Activated CD4-positive, alpha-beta memory T cell treated with anti-CD3 and anti-CD28 coated beads for 36 hours (primary cell): ENCODE measurements around the gene PLD3. TPM values are rescaled to one million over a fixed set of nuclear protein-coding genes. Genes with fewer than 3 reads are reported as not detected.
"Not testable (repeated sequence)": the region's sequence is repeated elsewhere in the genome, so short reads cannot be mapped to it uniquely, and the experiment has no call there.

Experiments used
- CTCF ChIA-PET: fragments of 350-600 bp; sonication (Branson Sonifier 250); formaldehyde crosslinking; loops from one replicate; lab custom pipeline; 2021; ENCODE audit warnings: antibody characterized with exemption, inconsistent platforms; lab: Charles Lee
- POLR2A ChIA-PET: fragments of 350-600 bp; sonication (Branson Sonifier 250); formaldehyde crosslinking; loops from one replicate; lab custom pipeline; 2021; ENCODE audit warnings: antibody characterized with exemption; lab: Charles Lee
- DNase-seq: peaks from one replicate; pipeline ENCODE4 v3.0.0-alpha.2; 2020
- H3K27ac Mint-ChIP-seq: one replicate; pipeline ENCODE4 v1.8.0; 2021; ENCODE audit warnings: mixed read lengths
- H3K27me3 Mint-ChIP-seq: one replicate; pipeline ENCODE4 v1.8.0; 2021; ENCODE audit warnings: mixed read lengths
- H3K36me3 Mint-ChIP-seq: one replicate; pipeline ENCODE4 v1.8.0; 2021; ENCODE audit warnings: mixed read lengths
- H3K4me1 Mint-ChIP-seq: one replicate; pipeline ENCODE4 v1.8.0; 2021; ENCODE audit warnings: low read depth, mixed read lengths
- H3K4me3 Mint-ChIP-seq: one replicate; pipeline ENCODE4 v1.8.0; 2021; ENCODE audit warnings: mild to moderate bottlenecking, mixed read lengths
- H3K9me3 Mint-ChIP-seq: one replicate; pipeline ENCODE4 v1.8.0; 2021; ENCODE audit warnings: mixed read lengths
- intact Hi-C: fragments of 100-400 bp; cut with micrococcal nuclease; formaldehyde crosslinking; loops from one replicate; pipeline ENCODE4 v1.15.1; 2023
- total RNA-seq, 2 experiments: library from RNA; stranded (reverse); gene quantifications; one replicate each; pipeline ENCODE4 v1.2.3, GENCODE V29; 2021

PLD3 gene
- total RNA-seq, 2 experiments from 2014 or later: 70.9 to 73.4 TPM

DNA sequence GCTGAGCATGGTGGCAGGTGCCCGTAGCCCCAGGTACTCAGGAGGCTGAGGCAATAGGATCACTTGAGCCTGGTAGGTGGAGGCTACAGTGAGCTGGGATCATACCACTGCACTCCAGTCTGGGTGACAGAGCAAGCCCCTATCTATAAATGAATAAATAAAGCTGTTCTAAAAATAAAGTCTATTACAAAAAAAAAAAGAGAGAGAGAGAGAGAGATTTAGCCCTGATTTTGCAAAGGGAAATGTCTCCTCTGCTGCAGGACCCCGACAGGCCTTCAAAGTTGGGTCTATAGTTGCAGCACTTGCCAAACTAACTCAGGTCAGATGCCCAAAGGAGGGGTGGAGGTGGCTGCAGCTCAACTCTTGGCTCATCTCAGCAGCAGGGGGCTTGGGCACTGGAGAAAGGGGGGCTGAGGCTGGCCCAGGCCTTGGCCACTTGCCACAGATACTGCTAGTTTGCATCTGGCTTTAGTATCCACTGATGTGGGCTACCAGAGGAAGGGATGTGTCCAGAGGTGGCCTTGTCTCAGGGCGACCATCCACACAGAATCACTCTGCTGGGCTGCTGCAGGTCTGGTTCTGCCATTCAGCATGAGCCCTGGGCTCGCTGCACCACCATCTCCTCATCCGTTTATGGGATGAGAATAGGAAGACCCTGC is 32.6 kb upstream of the PLD3 start:
- ChIA-PET CTCF (interaction anchor here (3.3 kb wide), 1 partner anchor 11 kb away, joined by 18 read pairs; no protein-coding TSS in a partner anchor), POLR2A (no interaction called here)
- H3K36me3 Mint-ChIP-seq: peaks cover 4% of the 10 kb centered on the region
- intact Hi-C loops: no loop called here
- no peaks in the 10 kb centered on the region for H3K4me1 Mint-ChIP-seq
- H3K4me3 Mint-ChIP-seq: no peak overlapping the region
- DNase-seq: no peak
- no peaks in the 10 kb centered on the region for H3K9me3 Mint-ChIP-seq
- no peak overlapping the region for H3K27ac Mint-ChIP-seq
- no peaks in the 10 kb centered on the region for H3K27me3 Mint-ChIP-seq

DNA sequence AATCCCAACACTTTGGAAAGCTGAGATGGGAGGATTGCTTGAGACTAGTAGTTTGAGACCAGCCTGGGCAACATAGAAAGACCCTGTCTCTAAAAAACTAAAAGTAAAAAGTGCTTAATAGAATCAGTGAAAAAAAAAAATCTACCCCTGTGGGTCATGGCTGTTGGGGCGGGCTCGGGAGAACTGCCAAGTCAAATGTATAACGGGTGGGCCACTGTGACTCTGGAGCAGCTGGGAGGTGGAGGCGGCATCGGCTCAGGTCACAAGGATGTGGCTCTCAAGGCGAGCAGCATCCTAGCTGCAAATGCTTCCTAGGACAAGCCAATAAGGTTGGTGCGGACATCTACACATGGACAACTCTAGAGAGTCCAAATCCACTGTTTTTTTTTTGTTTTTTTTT is 31.2 kb upstream of the PLD3 start:
- ChIA-PET CTCF (interaction anchor here (3.3 kb wide), 1 partner anchor 13 kb away, joined by 18 read pairs; no protein-coding TSS in a partner anchor), POLR2A (interaction anchor here (0.6 kb wide), 1 partner anchor 23 kb away, joined by 5 read pairs; no protein-coding TSS in a partner anchor)
- intact Hi-C loops: no loop called here
- no peaks in the 10 kb centered on the region for H3K27me3 Mint-ChIP-seq
- no peak for DNase-seq
- no peaks in the 10 kb centered on the region for H3K4me1 Mint-ChIP-seq
- no peak overlapping the region for H3K27ac Mint-ChIP-seq
- no peak overlapping the region for H3K4me3 Mint-ChIP-seq
- no peaks in the 10 kb centered on the region for H3K9me3 Mint-ChIP-seq
- peaks cover 9% of the 10 kb centered on the region for H3K36me3 Mint-ChIP-seq

- no peak overlapping the region for H3K4me3 Mint-ChIP-seq
- POLR2A ChIA-PET: no interaction called here
- intact Hi-C loops: no loop called here
- no peak overlapping the region for H3K27ac Mint-ChIP-seq
- CTCF ChIA-PET: interaction anchor here (1.7 kb wide), 1 partner anchor 16 kb away, joined by 8 read pairs; no protein-coding TSS in a partner anchor
- H3K4me1 Mint-ChIP-seq: no peaks in the 10 kb centered on the region
- no peaks in the 10 kb centered on the region for H3K9me3 Mint-ChIP-seq
- H3K27me3 Mint-ChIP-seq: no peaks in the 10 kb centered on the region
- DNase-seq: no peak
- peaks cover 24% of the 10 kb centered on the region for H3K36me3 Mint-ChIP-seq
These were observed 27.9 kb upstream of the PLD3 start for GRCh38 chr19:40320558-40320935.

DNA sequence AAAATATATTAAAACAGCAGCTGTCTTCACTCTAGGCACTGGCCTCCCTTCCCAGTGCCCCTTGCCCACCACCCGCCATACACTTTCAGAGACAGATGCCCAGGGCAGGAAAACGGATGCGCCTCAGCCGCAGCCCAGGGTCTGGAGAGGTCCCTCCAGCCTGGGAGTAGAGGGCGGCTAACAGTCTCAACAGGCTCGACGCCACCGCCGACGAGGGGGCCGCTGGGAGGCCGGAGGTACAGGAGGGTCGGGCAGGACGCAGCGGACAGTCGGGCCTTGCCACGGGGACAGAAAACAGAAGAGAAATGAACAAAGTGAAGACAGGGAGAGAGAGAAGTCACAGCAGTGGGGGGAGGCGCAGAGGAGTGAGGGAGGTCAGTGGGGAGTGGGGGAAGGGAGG is 27.4 kb upstream of the PLD3 start:
- peaks cover 28% of the 10 kb centered on the region for H3K36me3 Mint-ChIP-seq
- H3K4me3 Mint-ChIP-seq: no peak overlapping the region
- H3K9me3 Mint-ChIP-seq: no peaks in the 10 kb centered on the region
- DNase-seq: no peak
- intact Hi-C loops: no loop called here
- H3K27ac Mint-ChIP-seq: no peak overlapping the region
- ChIA-PET POLR2A (no interaction called here), CTCF (interaction anchor here (1.7 kb wide), 1 partner anchor 16 kb away, joined by 8 read pairs; no protein-coding TSS in a partner anchor)
- H3K4me1 Mint-ChIP-seq: no peaks in the 10 kb centered on the region
- H3K27me3 Mint-ChIP-seq: no peaks in the 10 kb centered on the region

- no peak for DNase-seq
- ChIA-PET POLR2A (no interaction called here), CTCF (interaction anchor here (1.5 kb wide), 1 partner anchor 17 kb away, joined by 6 read pairs; no protein-coding TSS in a partner anchor)
- intact Hi-C loops: no loop called here
- Mint-ChIP-seq H3K27ac (no peak overlapping the region), H3K9me3 (no peaks in the 10 kb centered on the region), H3K27me3 (no peaks in the 10 kb centered on the region), H3K4me1 (no peaks in the 10 kb centered on the region), H3K4me3 (no peak overlapping the region), H3K36me3 (peaks cover 28% of the 10 kb centered on the region)
These were observed 26.8 kb upstream of the PLD3 start for GRCh38 chr19:40321566-40322270.

DNA sequence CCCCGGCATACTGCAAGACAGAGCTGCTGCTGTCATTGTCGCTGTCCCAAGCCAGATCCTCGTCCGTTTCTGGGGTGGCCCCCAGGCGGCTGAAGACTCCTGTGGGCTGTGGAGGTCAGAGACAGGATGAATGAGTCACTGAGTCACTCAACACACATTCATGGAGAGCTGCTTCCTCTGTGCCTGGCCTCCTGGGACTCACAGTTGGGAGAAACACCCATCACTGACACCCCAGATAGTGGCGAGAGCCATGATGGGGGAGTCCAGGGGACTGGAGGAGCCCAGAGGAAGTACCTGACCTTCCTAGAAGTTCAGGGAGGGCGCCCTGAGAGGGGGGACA is 26.3 kb upstream of the PLD3 start:
- ChIA-PET CTCF (interaction anchor here (1.5 kb wide), 1 partner anchor 17 kb away, joined by 6 read pairs; no protein-coding TSS in a partner anchor), POLR2A (no interaction called here)
- DNase-seq: no peak
- H3K36me3 Mint-ChIP-seq: peaks cover 27% of the 10 kb centered on the region
- no peaks in the 10 kb centered on the region for H3K4me1 Mint-ChIP-seq
- H3K9me3 Mint-ChIP-seq: no peaks in the 10 kb centered on the region
- no peak overlapping the region for H3K4me3 Mint-ChIP-seq
- no peak overlapping the region for H3K27ac Mint-ChIP-seq
- intact Hi-C loops: no loop called here
- no peaks in the 10 kb centered on the region for H3K27me3 Mint-ChIP-seq

DNA sequence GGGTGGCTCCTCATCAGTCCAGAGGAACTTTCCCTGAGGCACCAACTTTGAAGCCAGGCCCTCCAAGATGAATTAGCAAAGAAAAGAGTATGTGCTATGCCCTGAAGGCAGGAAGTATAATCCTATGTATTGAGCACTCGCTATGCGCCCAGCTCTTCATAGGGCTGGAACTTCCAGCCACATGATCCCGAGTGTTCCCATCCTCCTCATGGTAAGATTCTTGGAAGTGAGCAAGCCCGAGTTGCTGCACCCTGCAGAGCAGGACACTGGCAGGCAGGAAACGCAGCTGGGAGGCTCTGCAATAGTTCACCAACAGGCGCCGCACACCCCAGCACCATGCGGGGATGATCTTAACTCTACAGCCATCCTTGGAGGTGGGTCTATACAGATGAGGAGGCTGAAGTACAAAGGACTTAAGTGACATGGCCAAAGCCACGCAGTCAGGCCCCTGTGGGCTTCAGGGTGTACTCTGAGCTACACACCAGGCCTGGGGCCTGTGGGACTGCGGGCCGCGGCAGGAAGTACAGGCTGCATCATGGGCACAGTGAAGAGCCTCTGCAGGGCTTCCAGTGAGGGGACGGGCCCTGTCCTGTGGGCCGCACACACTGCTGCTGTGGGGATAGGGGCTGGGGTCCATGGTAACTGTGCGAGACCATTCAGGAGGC is 25.4 kb upstream of the PLD3 start:
- no peaks in the 10 kb centered on the region for H3K27me3 Mint-ChIP-seq
- ChIA-PET POLR2A (no interaction called here), CTCF (interaction anchor here (1.5 kb wide), 1 partner anchor 18 kb away, joined by 6 read pairs; no protein-coding TSS in a partner anchor)
- DNase-seq: no peak
- H3K4me1 Mint-ChIP-seq: no peaks in the 10 kb centered on the region
- peaks cover 30% of the 10 kb centered on the region for H3K36me3 Mint-ChIP-seq
- no peak overlapping the region for H3K27ac Mint-ChIP-seq
- intact Hi-C loops: no loop called here
- H3K4me3 Mint-ChIP-seq: no peak overlapping the region
- H3K9me3 Mint-ChIP-seq: no peaks in the 10 kb centered on the region

DNA sequence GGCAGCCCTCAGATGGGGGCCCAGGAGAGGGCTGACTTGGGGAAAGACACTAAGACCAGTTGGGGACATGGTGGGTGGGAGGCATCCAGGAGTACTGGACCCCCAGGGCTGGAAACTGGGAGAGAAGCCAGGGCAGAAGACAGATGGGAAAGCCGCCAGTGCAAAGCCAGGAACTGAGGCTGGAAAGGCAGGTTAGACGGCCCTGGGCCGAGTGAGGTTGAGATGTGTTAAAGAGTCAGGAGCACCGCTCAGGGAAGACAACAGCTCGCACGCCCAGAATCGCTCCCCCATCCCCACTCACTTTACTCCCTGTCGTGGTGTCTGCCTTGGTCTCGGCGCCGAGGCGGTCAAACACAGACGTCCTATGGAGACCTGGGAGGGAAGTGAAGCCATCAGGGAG is 24.8 kb upstream of the PLD3 start:
- peaks cover 34% of the 10 kb centered on the region for H3K36me3 Mint-ChIP-seq
- CTCF ChIA-PET: no interaction called here
- no peak overlapping the region for H3K27ac Mint-ChIP-seq
- intact Hi-C loops: no loop called here
- no peaks in the 10 kb centered on the region for H3K9me3 Mint-ChIP-seq
- H3K4me3 Mint-ChIP-seq: no peak overlapping the region
- no peaks in the 10 kb centered on the region for H3K27me3 Mint-ChIP-seq
- DNase-seq: no peak
- no peaks in the 10 kb centered on the region for H3K4me1 Mint-ChIP-seq
- POLR2A ChIA-PET: no interaction called here

DNA sequence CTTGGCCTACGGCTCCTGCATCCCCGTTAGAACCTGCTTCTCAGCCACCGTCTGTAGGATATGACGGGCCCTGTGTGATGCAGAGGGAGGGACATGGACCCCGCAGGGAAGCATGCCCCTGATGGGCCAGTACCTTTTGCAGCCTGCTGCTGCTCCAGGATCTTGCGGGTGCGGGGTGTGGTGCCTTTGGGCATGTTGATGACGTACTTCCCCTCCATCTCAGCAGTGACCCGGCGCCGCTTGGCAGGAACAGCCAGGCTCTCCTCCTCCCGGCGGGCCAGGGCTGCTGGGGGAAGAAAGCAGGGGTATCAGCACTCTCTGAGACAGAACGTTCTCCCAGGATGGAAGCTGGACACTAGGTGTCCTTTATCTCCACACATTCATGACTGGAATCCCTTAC is 22.3 kb upstream of the PLD3 start:
- intact Hi-C loops: no loop called here
- H3K4me1 Mint-ChIP-seq: no peaks in the 10 kb centered on the region
- no peak overlapping the region for H3K27ac Mint-ChIP-seq
- DNase-seq: no peak
- peaks cover 39% of the 10 kb centered on the region for H3K36me3 Mint-ChIP-seq
- no peaks in the 10 kb centered on the region for H3K27me3 Mint-ChIP-seq
- no peak overlapping the region for H3K4me3 Mint-ChIP-seq
- CTCF ChIA-PET: no interaction called here
- no peaks in the 10 kb centered on the region for H3K9me3 Mint-ChIP-seq
- POLR2A ChIA-PET: no interaction called here

GRCh38 chr19:40331052-40331451 is 17.4 kb upstream of the PLD3 start:
- intact Hi-C loops: no loop called here
- H3K9me3 Mint-ChIP-seq: no peaks in the 10 kb centered on the region
- H3K4me1 Mint-ChIP-seq: no peaks in the 10 kb centered on the region
- no peaks in the 10 kb centered on the region for H3K27me3 Mint-ChIP-seq
- no peak overlapping the region for H3K27ac Mint-ChIP-seq
- no peak overlapping the region for H3K4me3 Mint-ChIP-seq
- ChIA-PET CTCF (no interaction called here), POLR2A (no interaction called here)
- DNase-seq: no peak
- peaks cover 29% of the 10 kb centered on the region for H3K36me3 Mint-ChIP-seq

- Mint-ChIP-seq H3K36me3 (peaks cover 26% of the 10 kb centered on the region), H3K4me1 (no peaks in the 10 kb centered on the region), H3K9me3 (no peaks in the 10 kb centered on the region), H3K27me3 (no peaks in the 10 kb centered on the region), H3K4me3 (no peak overlapping the region), H3K27ac (no peak overlapping the region)
- intact Hi-C loops: no loop called here
- ChIA-PET CTCF (no interaction called here), POLR2A (no interaction called here)
- DNase-seq: no peak
These were observed 15.8 kb upstream of the PLD3 start for GRCh38 chr19:40332669-40333068.

DNA sequence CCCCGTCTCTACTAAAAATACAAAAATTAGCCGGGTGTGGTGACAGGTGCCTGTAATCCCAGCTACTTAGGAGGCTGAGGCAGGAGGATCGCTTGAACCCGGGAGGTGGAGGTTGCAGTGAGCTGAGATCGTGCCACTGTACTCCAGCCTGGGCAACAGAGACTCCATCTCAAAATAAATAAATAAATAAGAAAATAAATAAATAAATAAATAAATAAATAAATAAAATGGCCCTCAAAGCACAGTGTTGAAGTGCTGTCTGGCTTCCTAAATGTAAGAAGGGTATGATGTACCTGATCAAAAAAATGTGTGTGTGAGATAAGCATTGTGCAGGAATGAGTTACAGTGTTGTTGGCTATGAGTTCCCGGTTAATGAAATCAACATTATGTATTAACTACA is 15.4 kb upstream of the PLD3 start:
- POLR2A ChIA-PET, DNase-seq, H3K9me3 Mint-ChIP-seq, H3K4me1 Mint-ChIP-seq, H3K4me3 Mint-ChIP-seq, intact Hi-C loops, H3K27ac Mint-ChIP-seq, CTCF ChIA-PET, H3K27me3 Mint-ChIP-seq: not testable (repeated sequence)
- H3K36me3 Mint-ChIP-seq: peaks cover 25% of the 10 kb centered on the region
